COR-L47 (cell line): ENCODE results near the gene NPC1L1.
"Not testable (repeated sequence)": the region's sequence is repeated elsewhere in the genome, so short reads cannot be mapped to it uniquely, and the experiment has no call there.

ENCODE experiments used
- DNase-seq: peaks from one replicate; lab custom pipeline; 2025; lab: John Stamatoyannopoulos, UW

NPC1L1 gene

DNA sequence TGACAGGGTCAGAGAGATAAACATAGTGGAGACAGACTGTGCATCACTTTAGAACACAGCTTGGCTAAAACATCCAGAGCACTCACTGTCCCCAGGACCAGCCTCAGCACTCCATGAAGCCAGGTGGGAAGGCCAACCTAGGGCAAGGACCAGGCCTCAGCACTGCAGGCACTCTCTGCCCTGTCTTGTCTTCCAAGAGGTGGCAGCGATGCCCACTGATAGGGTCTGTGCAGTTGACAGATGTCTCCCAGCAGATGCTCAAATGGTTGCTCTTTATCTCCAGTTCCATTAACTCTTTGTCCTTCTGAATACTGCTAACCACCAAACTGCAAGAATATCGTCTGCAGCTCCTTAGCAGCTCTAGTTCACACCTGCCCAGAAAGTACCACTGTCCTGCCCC, 23.5 kb upstream of the NPC1L1 start:
- DNase-seq: no peak

GRCh38 chr7:44563171-44563679, 22.1 kb upstream of the NPC1L1 start:
- no peak for DNase-seq

DNA sequence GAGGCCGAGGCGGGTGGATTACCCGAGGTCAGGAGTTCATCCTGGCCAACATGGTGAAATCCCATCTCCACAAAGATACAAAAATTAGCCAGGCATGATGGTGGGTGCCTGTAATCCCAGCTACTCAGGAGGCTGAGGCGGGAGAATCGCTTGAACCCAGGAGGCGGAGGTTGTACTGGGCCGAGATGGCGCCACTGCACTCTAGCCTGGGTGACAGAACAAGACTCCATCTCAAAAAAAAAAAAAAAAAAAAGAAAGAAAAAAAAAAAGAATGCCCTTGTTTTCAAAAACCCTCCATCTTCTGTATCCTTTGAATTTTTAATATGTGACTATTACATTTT, 21.5 kb upstream of the NPC1L1 start:
- DNase-seq: not testable (repeated sequence)

- DNase-seq: no peak
Measured at GRCh38 chr7:44561962-44562621, 21.0 kb upstream of the NPC1L1 start.

- DNase-seq: no peak
Measured at GRCh38 chr7:44561481-44561880, 20.4 kb upstream of the NPC1L1 start.

GRCh38 chr7:44559485-44559884, 18.4 kb upstream of the NPC1L1 start:
- DNase-seq: no peak

DNA sequence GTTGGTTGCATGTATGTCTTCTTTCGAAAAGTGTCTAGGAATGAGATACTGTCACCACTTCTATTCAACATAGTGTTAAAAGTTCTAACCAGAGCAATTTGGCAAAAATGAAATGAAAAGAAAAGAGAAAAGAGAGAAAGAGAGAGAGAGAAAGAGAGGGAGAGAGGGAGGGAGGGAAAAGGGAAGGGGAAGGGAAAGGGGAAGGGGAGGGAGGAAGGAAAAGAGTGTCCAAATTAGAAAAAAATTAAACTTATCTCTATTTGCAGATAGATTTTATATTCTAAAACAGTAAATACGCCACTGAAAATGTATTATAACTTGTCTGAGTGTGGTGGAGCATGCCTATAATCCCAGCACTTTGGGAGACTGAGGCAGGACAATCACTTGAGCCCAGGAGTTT, 16.4 kb upstream of the NPC1L1 start:
- no peak for DNase-seq

DNA sequence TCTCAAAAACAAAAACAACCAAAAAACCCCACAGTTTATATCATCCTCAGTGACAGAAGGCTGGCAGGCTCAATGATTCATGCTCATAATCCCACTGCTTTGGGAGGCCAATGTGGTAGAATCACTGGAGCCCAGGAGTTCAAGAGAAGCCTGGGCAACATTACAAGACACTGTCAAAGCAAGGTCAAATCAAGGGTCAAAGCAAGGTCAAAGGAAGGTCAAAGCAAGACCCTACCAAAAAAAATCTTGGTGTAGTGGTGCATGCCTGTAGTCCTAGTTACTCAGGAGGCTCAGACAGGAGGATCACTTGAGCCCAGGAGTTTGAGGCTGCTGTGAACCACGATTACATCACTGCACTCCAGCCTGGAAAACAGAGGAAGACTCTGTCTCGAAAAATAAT, 14.2 kb upstream of the NPC1L1 start:
- DNase-seq: no peak

DNA sequence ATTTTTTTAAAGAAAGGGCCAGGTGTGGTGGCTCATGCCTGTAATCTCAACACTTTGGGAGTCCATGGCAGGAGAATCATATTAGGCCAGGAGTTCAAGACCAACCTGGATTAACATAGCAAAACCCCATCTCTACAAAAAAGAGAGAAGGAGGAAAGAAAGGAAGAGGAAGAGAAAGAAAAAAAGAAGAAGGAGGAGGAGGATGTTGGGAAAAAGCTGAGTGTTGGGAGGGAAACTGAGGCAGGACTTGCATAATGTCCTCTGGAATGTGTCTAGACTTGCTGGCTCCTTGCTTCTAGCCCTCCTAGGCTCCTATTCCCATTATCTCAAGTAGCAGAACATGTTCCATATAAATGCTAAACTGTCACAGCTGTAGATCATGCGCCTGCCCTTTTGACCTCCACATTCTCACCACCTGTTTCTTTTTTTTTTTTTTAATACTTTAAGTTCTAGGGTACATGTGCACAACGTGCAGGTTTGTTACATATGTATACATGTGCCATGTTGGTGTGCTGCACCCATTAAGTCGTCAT, 11.4 kb upstream of the NPC1L1 start:
- DNase-seq: not testable (repeated sequence)

DNA sequence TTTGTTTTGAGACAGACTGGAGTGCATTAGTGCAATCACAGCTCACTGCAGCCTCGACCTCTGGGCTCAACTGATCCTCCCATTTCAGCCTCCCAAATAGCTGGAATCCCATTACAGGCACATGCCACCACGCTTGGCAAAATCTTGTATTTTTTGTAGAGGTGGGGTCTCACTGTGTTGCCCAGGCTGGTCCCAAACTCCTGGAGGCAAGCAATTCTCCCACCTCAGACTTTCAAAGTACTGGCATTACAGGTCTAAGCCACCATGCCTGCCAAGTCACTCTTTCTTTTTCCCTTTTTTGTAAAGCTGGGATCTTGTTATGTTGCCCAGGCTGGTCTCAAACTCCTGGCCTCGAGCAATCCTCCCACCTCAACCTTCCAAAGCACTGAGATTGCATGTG, 8.3 kb upstream of the NPC1L1 start:
- no peak for DNase-seq

DNA sequence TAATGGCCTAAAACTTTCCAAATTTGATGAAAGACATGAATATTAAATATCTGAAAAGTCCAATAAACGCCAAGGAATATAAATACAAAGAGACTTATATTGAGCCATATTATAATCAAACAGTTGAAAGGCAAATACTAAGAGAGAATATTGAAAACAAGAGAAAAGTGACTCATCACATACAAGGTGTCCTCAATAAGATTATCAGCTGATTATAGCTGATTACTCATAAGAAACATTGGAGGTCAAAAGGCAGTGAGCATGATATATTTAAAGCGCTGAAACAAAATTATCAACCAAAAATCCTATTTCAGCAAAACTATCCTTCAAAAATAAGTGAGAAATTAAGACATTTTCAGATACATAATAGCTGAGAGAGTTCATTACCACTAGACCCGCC, 7.8 kb upstream of the NPC1L1 start:
- DNase-seq: no peak

- no peak for DNase-seq
Measured at GRCh38 chr7:44547536-44548231, 6.6 kb upstream of the NPC1L1 start.

DNA sequence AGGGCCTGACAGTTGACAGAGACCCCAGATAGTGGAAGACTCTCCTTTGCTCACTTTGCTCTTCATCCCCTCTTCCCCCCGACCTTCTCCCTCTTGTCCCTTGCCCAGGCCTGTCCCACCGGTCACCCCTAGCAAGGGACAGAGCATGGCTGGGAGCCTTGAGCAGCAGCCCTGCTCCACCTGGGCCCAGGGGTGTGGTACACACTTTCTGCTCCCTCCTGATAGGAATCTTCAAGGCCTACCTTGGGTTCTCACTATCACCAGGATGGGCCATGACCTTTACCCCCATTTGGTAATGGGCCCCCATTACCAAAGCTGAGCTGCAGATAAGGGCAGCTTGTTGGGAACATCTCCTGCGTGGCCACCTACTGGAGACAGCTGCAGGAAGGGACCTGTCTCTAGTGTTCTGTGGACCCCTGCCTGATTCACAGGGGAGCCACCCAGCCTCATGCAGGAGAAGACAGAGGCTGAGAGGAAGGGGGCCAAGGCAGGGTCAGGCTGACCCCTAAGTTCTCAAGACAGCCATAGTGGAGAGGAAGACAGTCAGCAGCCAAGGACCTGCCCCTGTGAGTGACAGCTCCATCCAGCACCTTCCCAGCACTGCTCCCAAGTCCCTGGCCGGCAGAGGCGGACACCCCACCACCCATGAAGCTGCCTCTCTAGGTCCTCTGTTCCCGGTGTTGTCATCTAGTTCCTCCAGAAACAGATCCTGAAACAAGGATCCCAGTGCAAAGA, 913 bp upstream of the NPC1L1 start:
- no peak for DNase-seq

DNA sequence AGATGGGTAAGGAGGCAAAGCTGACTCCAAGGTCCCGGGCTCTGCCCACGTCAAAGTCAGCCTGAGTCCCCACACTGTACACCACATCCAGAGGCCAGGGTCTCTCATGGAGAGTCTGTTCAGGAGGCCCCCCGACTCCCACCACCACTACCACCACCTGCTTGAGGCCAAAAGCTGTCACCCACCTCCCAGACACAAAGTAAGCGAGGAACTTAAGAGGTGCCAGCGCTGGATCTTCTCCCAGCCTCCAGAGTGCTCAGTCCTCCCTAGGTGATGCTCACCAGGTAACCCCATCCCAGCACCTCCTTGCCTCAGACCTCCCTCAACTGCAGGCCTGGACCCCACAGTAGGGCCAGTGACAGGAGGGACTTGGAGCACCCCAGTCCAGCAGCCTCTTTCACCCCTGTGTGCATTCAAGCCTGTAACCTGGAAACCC, 520 bp downstream of the NPC1L1 start:
- no peak for DNase-seq

DNA sequence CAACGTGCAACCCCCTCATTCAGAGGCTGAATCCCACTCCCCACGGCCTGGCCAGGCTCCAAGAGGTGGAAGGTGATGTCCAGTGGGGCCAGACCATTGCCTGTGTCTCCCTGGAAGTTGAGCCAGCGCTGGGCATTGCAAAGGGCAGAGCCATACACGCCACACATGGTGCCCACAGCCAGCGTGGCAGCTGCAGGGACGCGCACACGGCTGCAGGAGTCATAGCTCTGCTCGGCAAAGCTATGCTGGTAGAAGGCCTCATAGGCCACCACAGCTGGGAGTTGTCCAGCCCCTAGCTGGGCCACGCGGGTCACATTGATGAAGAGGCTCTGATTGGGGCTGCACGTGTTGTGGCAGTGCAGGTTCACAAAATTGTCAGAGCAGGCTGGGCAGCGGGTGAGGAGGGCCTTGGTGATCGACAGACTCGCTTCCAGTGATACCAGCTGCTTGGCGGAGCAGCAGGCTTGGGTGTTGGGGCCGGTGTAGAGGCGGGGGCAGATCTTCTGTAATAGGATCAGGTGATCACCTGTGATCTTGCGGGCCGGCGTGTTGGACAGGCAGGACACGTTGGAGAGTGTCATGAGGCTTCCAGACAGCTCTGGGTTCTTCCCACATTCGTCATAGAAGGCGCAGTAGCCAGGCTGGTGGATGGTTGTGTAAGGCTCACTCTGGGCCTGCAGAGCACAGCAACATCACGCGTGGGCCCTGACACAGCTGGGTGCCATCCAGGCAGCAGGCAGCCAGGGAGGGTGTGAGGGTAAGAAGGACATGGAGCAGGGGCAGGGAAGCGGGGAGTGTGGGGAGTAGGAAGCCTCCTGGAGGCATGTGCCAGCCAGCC, 1.2 kb downstream of the NPC1L1 start:
- DNase-seq: no peak

DNA sequence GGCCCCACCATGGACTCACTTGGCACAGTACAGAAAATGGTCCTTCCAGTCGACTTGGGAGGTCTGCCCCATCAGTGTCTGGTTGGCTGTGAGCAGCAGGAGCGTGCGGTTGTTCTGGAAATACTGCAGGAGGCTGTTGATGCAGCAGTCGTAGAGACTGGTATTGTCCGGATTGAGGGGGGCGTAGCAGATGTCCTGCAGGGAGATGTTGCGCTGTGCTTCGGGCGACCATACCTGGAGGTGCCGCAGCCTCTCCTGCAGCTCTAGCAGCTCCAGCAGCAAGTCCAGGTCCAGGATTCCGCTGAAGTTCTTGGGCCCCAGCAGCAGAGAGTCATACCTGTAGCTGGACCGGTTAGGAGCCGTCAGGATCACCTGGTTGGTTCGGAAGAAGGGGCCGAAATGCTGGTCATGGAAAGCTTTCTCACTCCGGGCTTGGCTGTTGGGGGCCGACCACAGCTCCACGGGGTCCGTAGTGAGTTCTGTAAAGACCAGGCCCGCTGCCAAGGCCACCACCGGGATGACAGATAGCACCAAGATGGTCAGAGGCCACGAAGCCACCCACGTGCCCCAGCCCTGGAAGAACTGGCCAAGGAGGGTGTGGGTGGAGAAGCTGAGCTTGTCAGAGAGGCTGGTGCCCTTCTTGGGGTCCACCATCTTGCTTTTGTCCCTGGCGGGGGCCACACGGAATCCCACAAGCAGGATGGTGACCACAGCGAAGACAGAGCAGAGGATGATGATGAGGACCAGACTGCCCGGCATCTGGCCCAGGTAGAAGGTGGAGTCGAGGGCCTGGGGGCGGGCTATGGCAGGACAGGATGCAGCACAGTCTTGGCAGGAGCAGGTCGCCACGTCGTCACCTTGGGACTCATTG, 2.1 kb downstream of the NPC1L1 start:
- no peak for DNase-seq

- DNase-seq: no peak
Measured at GRCh38 chr7:44538093-44538797, 2.9 kb downstream of the NPC1L1 start.

- no peak for DNase-seq
Measured at GRCh38 chr7:44537442-44537841, 3.7 kb downstream of the NPC1L1 start.

GRCh38 chr7:44536090-44536489, 5.0 kb downstream of the NPC1L1 start:
- DNase-seq: no peak

- DNase-seq: no peak
Measured at GRCh38 chr7:44535348-44536064, 5.6 kb downstream of the NPC1L1 start.
